ENCODE data around the gene UNC93B1.

The UNC93B1 gene

GRCh38 chr11:68043349-68044144 is 39.6 kb upstream of the UNC93B1 start:
- TF ChIP-seq POLR2A (IDR thresholded peaks at IDR 0.05; ENCODE audit: low read length) (no peak), GATA1 (IDR thresholded peaks at IDR 0.05; ENCODE audit: low read depth, low read length) (no peak)

GRCh38 chr11:68043029-68043348 is 39.1 kb upstream of the UNC93B1 start:
- TF ChIP-seq GATA1 (IDR thresholded peaks at IDR 0.05; ENCODE audit: low read depth, low read length) (no peak), POLR2A (IDR thresholded peaks at IDR 0.05; ENCODE audit: low read length) (no peak)

More at GRCh38 chr11:68043349-68044144, 39.6 kb upstream of the UNC93B1 start:
- DNase-seq = peak; percentile 91 to 94

GRCh38 chr11:68042219-68043028 is 38.5 kb upstream of the UNC93B1 start:
- peak; percentile 36 to 37 for DNase-seq
- TF ChIP-seq GATA1 (IDR thresholded peaks at IDR 0.05; ENCODE audit: low read depth, low read length) (no peak), POLR2A (IDR thresholded peaks at IDR 0.05; ENCODE audit: low read length) (no peak)

More at GRCh38 chr11:68043029-68043348, 39.1 kb upstream of the UNC93B1 start:
- DNase-seq = no peak

- TF ChIP-seq GATA1 (IDR thresholded peaks at IDR 0.05; ENCODE audit: low read depth, low read length) (no peak), POLR2A (IDR thresholded peaks at IDR 0.05; ENCODE audit: low read length) (no peak)
- DNase-seq = peak in 1 of 2 experiments; percentile 37
These were observed 37.8 kb upstream of the UNC93B1 start for GRCh38 chr11:68041617-68042218.

- no peak for TF ChIP-seq GATA1 (IDR thresholded peaks at IDR 0.05; ENCODE audit: low read depth, low read length)
- no peak for TF ChIP-seq POLR2A (IDR thresholded peaks at IDR 0.05; ENCODE audit: low read length)
- DNase-seq = no peak
These were observed 37.2 kb upstream of the UNC93B1 start for GRCh38 chr11:68040957-68041591.

- peak; percentile 38 to 50 for DNase-seq
- TF ChIP-seq POLR2A (IDR thresholded peaks at IDR 0.05; ENCODE audit: low read length) = no peak
- TF ChIP-seq GATA1 (IDR thresholded peaks at IDR 0.05; ENCODE audit: low read depth, low read length) = no peak
These were observed 36.4 kb upstream of the UNC93B1 start for GRCh38 chr11:68040101-68040956.

GRCh38 chr11:68039526-68040086 is 35.7 kb upstream of the UNC93B1 start:
- peak; percentile 48 for DNase-seq
- TF ChIP-seq POLR2A (IDR thresholded peaks at IDR 0.05; ENCODE audit: low read length) = no peak
- TF ChIP-seq GATA1 (IDR thresholded peaks at IDR 0.05; ENCODE audit: low read depth, low read length) = no peak

- DNase-seq = peak; percentile 79 to 87
- TF ChIP-seq GATA1 (IDR thresholded peaks at IDR 0.05; ENCODE audit: low read depth, low read length) = no peak
- peak; percentile 90 for TF ChIP-seq POLR2A (IDR thresholded peaks at IDR 0.05; ENCODE audit: low read length)
These were observed 35.0 kb upstream of the UNC93B1 start, which contains the start of gene TCIRG1 for GRCh38 chr11:68038718-68039525. Gene TCIRG1 (plus strand): TSS chr11:68039025. CDS start chr11:68041272, 2,247 bp downstream.

- DNase-seq = peak in 1 of 2 experiments; percentile 33
- no peak for TF ChIP-seq POLR2A (IDR thresholded peaks at IDR 0.05; ENCODE audit: low read length)
- no peak for TF ChIP-seq GATA1 (IDR thresholded peaks at IDR 0.05; ENCODE audit: low read depth, low read length)
These were observed 34.4 kb upstream of the UNC93B1 start for GRCh38 chr11:68038226-68038717.

GRCh38 chr11:68037411-68038225 is 33.7 kb upstream of the UNC93B1 start:
- no peak for TF ChIP-seq GATA1 (IDR thresholded peaks at IDR 0.05; ENCODE audit: low read depth, low read length)
- no peak for TF ChIP-seq POLR2A (IDR thresholded peaks at IDR 0.05; ENCODE audit: low read length)
- DNase-seq = no peak

Data from erythroblast (primary cell).